Measurements from ENCODE around the gene ROBO1.

DNA sequence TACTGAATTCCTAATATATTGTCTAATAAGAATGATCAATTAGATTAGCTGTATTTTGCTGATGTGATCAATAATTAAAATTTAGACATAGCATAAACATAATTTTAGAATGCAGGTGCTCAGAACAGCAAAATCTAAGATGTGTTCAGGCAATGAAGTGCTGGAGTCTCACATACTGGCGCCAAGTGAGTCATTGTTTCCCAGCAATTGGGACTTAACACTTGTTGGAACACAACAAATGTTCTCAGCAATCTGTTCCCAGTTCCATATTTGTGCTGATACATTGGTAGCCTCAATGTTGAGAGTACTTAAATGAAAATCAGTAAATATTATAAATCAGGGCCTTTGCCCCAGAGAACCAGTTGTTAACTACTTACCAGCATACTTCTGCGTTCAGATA is 619.0 kb downstream of the ROBO1 start:
- TF ChIP-seq, protein P1, sequence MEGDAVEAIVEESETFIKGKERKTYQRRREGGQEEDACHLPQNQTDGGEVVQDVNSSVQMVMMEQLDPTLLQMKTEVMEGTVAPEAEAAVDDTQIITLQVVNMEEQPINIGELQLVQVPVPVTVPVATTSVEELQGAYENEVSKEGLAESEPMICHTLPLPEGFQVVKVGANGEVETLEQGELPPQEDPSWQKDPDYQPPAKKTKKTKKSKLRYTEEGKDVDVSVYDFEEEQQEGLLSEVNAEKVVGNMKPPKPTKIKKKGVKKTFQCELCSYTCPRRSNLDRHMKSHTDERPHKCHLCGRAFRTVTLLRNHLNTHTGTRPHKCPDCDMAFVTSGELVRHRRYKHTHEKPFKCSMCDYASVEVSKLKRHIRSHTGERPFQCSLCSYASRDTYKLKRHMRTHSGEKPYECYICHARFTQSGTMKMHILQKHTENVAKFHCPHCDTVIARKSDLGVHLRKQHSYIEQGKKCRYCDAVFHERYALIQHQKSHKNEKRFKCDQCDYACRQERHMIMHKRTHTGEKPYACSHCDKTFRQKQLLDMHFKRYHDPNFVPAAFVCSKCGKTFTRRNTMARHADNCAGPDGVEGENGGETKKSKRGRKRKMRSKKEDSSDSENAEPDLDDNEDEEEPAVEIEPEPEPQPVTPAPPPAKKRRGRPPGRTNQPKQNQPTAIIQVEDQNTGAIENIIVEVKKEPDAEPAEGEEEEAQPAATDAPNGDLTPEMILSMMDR (IDR thresholded peaks at IDR 0.05; ENCODE audit: insufficient read depth, low read length, poor library complexity, severe bottlenecking) = no peak
- no peak for TF ChIP-seq EZH2phosphoT487 (conservative IDR thresholded peaks at IDR 0.05; ENCODE audit: low read length)
